Measurements from ENCODE around the gene CCSER2.

Gene CCSER2

DNA sequence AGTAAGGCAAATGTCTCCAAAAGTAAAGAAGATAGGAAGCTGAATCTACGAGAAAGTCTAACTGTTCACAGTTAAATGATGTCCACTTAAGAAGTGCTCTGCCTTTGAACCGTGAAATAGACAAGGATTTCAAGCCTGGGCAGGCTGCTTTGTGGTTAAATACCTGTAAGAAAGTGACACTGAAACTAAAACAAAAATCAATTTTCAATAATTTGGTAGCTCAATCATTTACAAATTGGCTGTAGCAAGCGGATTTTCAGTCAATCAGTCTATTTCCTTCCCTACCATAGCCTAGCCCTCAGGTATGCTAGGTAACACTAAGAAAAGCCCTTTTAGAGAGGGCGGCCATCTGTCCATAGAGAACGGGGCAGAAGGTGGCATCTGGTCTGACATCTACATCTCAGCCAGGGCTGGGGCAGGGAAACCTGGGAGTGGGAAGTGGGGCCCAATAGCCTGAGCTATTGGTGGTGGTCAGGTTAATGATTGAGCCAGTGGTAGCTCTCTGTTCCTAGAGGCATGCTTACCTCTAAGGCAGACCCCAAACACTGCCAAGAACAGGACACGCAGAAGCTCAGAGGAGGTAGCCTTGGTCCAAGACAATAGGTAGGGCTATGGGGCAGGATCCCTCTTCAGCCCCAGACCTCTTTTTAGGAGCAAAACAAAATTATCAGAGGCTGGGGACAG, 223.2 kb downstream of the CCSER2 start:
- no peak overlapping the region for H3K27ac ChIP-seq
- no peak for TF ChIP-seq CTCF (IDR thresholded peaks at IDR 0.05)
- TF ChIP-seq ZFX (IDR thresholded peaks at IDR 0.05; ENCODE audit: borderline replicate concordance), result no peak

- no peak overlapping the region for H3K27ac ChIP-seq
- TF ChIP-seq ZFX (IDR thresholded peaks at IDR 0.05; ENCODE audit: borderline replicate concordance) (no peak), CTCF (IDR thresholded peaks at IDR 0.05) (no peak)
Measured at GRCh38 chr10:84552478-84552877, 224.1 kb downstream of the CCSER2 start.

- no peak for TF ChIP-seq CTCF (IDR thresholded peaks at IDR 0.05)
- TF ChIP-seq ZFX (IDR thresholded peaks at IDR 0.05; ENCODE audit: borderline replicate concordance), result no peak
Measured at GRCh38 chr10:84562592-84562991, 234.2 kb downstream of the CCSER2 start.

GRCh38 chr10:84563355-84563754, 235.0 kb downstream of the CCSER2 start:
- TF ChIP-seq CTCF (IDR thresholded peaks at IDR 0.05) (no peak), ZFX (IDR thresholded peaks at IDR 0.05; ENCODE audit: borderline replicate concordance) (no peak)
- no peak overlapping the region for H3K27ac ChIP-seq

More at GRCh38 chr10:84562592-84562991, 234.2 kb downstream of the CCSER2 start:
- no peak overlapping the region for H3K27ac ChIP-seq

DNA sequence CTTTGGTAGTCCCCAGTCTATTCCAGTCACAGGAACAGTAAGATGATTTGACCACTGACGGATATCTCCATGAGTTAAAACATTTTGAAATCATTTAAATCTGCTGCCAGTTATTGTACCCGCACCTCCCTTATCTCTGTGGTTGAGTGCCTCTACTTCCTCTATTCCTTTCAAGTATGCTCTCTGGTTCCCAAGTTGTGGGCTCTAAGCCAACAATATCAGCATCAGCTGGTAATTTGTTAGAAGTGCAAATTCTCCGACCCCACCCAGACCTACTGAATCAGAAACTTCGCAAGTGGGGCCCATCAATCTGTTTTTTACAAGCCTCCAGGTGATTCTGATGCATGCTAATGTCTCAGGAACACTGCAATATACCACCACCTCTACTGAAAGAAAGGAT, 235.5 kb downstream of the CCSER2 start:
- TF ChIP-seq CTCF (IDR thresholded peaks at IDR 0.05) (no peak), ZFX (IDR thresholded peaks at IDR 0.05; ENCODE audit: borderline replicate concordance) (no peak)
- no peak overlapping the region for H3K27ac ChIP-seq

- H3K27ac ChIP-seq, result no peak overlapping the region
- no peak for TF ChIP-seq ZFX (IDR thresholded peaks at IDR 0.05; ENCODE audit: borderline replicate concordance)
- no peak for TF ChIP-seq CTCF (IDR thresholded peaks at IDR 0.05)
Measured at GRCh38 chr10:84565881-84566582, 237.6 kb downstream of the CCSER2 start.

- no peak overlapping the region for H3K27ac ChIP-seq
- TF ChIP-seq CTCF (IDR thresholded peaks at IDR 0.05) (no peak), ZFX (IDR thresholded peaks at IDR 0.05; ENCODE audit: borderline replicate concordance) (no peak)
Measured at GRCh38 chr10:84567133-84567532, 238.7 kb downstream of the CCSER2 start.
